Stimulated activated CD8-positive, alpha-beta memory T cell treated with anti-CD3 and anti-CD28 coated beads, Interleukin-4, amount 100 ng/mL, for 24 hours (primary cell): ENCODE measurements around the gene NRSN2.
"Not testable (repeated sequence)": the region's sequence is repeated elsewhere in the genome, so short reads cannot be mapped to it uniquely, and the experiment has no call there.

Experiments
- DNase-seq: peaks from one replicate; pipeline ENCODE4 v3.0.0-alpha.2; 2020; ENCODE audit warnings: low read depth

The NRSN2 gene

GRCh38 chr20:354298-354977 lies 7.5 kb downstream of the NRSN2 start:
- DNase-seq: peak; percentile 62

DNA sequence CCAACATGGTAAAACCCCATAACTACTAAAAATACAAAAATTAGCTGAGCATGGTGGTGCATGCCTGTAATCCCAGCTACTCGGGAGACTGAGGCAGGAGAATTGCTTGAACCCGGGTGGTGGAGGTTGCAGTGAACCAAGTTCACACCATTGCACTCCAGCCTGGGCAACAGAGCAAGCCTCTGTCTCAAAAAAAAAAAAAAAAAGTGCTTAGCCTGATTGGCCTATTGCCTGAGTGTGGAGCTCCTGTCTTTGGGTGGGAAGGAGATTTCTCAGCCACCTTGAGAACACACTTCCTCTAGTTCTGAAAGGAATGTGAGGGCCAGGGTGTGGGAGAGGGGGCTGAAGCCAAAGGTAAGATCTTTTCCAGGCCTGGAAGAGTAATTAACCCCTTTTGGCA lies 9.2 kb downstream of the NRSN2 start:
- DNase-seq: not testable (repeated sequence)

- DNase-seq: no peak
Observed at GRCh38 chr20:356745-357144, 9.8 kb downstream of the NRSN2 start.

- DNase-seq: no peak
Observed at GRCh38 chr20:358891-359555, 12.1 kb downstream of the NRSN2 start.

DNA sequence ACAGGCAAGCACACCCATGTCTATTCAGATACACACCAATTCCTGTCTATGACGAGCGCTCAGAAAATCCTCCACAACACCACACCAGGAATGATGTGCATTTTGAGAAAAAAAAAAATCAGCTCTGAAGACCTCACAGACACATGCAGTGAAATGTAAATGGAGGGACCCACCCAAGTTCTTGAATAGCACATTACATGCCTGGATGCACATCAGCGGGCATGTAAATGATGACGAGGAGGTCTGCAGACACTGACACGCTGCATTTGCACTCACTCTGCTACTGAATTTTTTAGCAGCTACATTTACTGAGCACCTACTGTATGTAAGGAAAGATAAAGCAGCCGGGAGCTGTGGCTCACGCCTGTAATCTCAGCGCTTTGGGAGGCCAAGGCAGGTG lies 14.7 kb downstream of the NRSN2 start:
- DNase-seq: no peak

DNA sequence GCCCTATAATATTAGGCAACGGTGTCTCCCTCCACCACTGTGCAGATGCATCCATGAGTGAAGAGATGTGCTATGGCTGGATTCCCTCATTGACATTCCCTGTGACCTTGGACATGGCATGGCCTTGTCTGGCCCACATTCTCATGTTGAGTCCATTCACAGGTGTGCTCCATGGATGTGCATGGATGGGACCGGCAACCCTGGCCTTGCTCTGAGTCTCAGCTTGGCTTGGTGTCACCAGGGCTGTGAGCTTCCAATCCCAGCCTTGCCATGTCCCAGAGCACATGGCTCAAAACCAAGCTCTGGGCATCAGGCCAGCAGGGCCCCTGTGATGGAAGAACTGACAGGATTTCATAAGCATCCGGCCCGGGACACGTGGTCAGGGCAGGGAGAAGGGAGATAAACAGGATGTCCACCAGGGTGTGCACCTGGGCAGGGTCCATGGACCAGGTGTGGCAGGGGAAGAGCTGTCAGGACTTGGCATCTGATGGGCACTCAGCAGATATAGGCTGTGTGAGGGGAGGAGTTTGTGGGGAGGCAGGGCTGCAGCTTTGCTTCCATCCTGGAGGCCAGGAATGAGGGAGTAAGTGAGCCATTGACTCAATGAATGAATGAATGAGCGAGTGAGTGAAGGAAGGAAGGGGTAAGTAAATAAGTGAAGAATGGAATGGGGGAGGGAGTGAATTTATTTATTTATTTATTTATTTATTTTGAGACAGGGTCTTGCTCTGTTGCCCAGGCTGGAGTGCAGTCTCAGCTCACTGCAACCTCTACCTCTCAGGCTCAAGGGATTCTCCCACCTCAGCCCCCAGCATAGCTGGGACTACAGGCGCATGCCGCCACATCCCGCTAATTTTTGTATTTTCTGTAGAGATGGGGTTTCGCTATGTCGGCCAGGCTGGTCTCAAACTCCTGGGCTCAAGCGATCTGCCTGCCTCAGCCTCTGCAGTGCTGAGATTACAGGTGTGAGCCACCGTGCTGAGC lies 15.7 kb downstream of the NRSN2 start:
- no peak for DNase-seq

DNA sequence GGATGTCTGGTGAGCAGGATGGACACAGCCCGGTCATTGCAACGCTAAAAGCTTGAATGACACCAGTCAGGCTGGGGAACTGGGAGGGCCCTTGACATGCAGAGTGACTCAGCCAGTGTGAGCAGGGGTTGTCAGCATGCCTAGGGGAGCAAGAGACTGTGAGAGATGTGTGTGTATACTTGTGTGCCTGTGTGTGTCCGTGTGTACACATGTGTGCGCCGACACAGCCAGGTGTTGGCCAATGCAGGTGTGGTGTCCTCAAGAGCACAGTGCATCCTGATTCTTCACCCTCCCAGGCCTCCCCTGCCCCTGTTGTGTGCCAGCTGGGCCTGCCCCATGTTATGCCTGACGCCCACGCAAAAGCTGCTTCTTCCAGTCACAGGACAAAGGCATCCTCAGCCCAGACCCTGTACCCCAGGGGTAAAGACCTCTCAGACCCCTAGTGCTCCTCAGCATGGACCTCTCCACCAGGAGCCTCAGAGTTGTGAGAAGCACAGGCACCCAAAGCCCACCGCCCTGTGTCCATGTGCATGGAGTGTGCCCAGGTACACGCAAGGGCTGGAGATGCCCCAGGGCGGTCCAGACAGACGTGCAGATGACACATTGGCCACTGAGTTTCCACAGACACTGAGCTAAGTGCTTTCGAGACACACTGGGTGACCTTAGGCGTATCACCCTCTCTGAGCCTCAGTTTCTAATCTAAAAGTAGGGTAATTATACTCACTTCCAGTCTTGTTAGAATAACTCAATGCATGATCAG lies 16.6 kb downstream of the NRSN2 start:
- DNase-seq: no peak

GRCh38 chr20:364905-365794 lies 18.2 kb downstream of the NRSN2 start:
- no peak for DNase-seq

DNA sequence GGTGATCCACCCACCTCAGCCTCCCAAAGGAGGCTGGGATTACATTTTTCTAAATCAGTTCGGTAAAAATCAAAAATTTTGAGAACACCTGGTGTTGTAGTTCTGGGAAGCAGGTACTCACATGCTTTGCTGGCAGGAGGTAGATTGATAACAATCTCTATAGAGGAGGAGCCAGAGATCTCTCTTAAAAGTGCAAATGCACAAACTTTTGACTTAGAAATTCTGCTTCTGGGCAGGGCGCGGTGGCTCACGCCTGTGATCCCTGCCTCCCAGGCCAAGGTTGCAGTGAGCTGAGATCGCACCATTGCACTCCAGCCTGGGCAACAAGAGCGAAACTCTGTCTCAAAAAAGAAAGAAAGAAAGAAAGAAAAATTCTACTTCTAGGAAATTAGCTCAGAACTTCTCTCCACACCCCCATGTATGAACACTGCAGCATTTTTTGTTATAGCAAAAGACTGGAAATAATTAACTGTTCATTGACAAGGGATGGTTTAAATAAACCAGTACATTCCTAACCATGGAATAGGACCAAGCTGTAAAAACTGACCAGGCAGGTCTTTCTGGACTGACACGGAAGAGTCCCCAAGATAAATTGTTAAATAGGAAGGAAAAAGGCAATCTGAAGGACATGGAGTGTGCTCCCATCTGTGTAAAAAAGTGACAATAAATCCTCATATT lies 19.3 kb downstream of the NRSN2 start:
- DNase-seq: no peak

- no peak for DNase-seq
Observed at GRCh38 chr20:366719-367485, 20.0 kb downstream of the NRSN2 start.

GRCh38 chr20:367486-367887 lies 20.6 kb downstream of the NRSN2 start:
- no peak for DNase-seq

DNA sequence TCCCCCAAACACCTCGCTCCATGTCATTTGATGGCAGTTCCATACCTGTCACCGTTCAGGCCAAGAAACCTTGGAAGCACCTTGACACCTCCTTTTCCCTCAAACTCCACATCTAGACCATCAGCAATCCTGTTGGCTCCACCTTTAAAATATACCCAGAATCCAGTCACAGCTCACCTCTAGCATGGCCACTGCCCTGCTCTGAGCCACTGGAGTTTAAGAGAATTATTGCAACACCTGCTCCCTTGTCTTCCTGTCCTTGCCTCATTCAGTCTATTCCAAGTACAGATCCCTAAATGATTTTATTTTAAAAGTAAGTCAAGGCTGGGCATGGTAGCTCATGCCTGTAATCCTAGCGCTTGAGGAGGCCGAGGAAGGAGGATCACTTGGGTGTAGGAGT lies 22.0 kb downstream of the NRSN2 start:
- no peak for DNase-seq

DNA sequence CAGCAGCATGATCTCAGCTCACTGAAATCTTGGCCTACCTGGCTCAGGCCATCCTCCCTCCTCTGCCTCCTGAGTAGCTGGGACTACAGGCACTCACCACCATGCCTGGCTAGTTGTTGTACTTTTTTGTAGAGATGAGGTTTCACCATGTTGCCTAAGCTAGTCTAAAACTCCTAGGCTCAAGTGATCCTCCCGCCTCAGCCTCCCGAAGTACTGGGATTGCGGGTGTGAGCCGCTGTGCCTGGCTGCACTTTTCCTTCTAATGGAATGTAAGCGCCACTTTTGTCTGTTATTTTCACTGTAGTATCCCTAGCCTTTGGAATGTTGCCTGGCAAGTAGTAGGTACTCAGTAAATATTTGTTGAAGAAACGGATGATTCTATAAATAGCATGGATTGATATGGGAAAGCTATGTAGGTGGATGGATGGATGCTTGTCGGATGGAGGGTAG lies 23.3 kb downstream of the NRSN2 start:
- DNase-seq: no peak

DNA sequence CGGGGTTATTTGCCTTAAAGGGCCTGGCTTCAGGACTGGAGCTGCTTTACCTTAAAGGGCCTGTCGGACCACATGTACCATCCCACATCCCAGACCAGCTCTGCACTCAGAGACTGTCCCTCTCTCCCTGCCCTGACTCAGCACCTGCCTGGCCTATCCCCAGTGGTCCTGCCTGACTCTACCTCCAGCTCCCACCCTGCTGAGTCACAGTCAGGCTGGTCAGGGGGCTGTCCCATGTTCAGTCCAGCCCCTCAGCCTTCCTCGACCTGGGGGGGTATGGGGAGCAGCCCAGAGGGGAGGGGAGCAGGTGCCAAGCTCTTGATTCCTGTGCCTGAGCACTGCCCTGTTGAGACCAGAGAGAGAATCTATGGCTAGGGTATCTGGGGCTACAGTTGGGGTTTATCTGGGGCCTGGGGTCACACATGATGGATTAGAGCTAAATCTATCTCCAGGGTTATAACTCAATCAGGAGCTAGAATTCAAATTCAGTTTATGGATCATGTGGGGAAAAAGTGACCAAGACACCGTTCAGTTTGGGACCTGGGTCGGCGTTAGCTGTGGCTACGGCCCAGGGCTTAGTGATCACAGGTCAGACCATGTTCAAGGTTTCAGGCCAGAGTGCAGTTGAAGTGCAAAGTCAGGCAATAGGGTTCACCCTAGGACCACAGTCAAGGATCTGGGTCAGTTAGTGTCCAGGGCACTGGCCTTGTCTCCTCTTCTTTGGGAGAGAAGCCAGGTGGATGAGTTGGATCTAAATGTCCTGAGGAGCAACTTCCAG lies 24.3 kb downstream of the NRSN2 start:
- DNase-seq: no peak

GRCh38 chr20:371755-372542 lies 25.0 kb downstream of the NRSN2 start:
- no peak for DNase-seq

- DNase-seq: not testable (repeated sequence)
Observed at GRCh38 chr20:372543-373082, 25.7 kb downstream of the NRSN2 start.

- no peak for DNase-seq
Observed at GRCh38 chr20:373171-373890, 26.4 kb downstream of the NRSN2 start.
